PC-9 (cell line): ENCODE measurements around the gene CR1.

ENCODE experiments used
- CTCF ChIP-seq: fragments of 200-600 bp; sonication (generic); conservative IDR thresholded peaks from 2 replicates; pipeline ENCODE4 v1.6.1; 2017; ENCODE audit warnings: mixed run types, antibody characterized with exemption, mild to moderate bottlenecking, moderate library complexity
- EZH2 ChIP-seq: fragments of 200-600 bp; sonication (generic); IDR thresholded peaks from 2 replicates; pipeline ENCODE4 v1.8.0; 2017; ENCODE audit warnings: antibody characterized with exemption, low read depth

- no peak for TF ChIP-seq EZH2
- peak; percentile 87 for TF ChIP-seq CTCF
Observed at GRCh38 chr1:207499573-207499972, 3.6 kb downstream of the CR1 start.
